ENCODE results near the gene STX2. TPM values are rescaled to one million over a fixed set of nuclear protein-coding genes. Genes with fewer than 3 reads are reported as not detected.
A peak's percentile ranks its signal among the peaks of the same experiment; 100 is the strongest.

STX2 gene
- polyA plus RNA-seq, 2 of the 4 experiments (the other 2 are of a cell fraction), result 26.8 to 51.3 TPM

DNA sequence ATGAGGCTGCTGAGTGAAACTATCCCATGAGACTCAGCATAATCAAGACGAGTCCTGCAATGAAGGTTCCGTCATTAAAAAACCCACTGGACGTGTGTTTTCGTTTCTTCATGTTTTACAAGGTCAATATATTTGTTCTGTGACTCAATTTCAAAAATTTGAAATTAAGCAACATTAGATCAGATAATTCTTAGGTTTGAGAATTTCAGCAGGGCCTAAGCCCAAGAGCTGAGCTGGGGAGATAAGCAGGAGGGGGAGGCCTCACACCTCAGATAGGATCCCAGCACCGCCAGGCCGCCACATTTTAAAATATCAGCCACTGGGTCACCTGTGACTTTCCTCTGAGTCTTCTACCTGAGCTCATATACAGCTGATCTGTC lies 13.3 kb downstream of the STX2 start:
- 84% methylated on average over 6 of the region's 6 CpGs for WGBS (ENCODE audit: missing lambda C conversion rate)
- Histone ChIP-seq H3K4me1 (peaks cover 8% of the 10 kb centered on the region), H3K27ac (peak overlapping the region in 1 of 2 experiments; percentile 13; a peak in 1 of 6 replicates), H3K4me2 (no peak overlapping the region), H3K4me3 (no peak overlapping the region), H3K9me3 (no peaks in the 10 kb centered on the region)
- peak in 1 of 2 experiments; percentile 9; a peak in 1 of 6 replicates for ATAC-seq
- no peak for FAIRE-seq
- no peak for TF ChIP-seq FOSL2 (IDR thresholded peaks at IDR 0.05)
- TF ChIP-seq FOSL2 (CRISPR knock-in tag; IDR thresholded peaks at IDR 0.05), result no peak
- TF ChIP-seq, protein P1, sequence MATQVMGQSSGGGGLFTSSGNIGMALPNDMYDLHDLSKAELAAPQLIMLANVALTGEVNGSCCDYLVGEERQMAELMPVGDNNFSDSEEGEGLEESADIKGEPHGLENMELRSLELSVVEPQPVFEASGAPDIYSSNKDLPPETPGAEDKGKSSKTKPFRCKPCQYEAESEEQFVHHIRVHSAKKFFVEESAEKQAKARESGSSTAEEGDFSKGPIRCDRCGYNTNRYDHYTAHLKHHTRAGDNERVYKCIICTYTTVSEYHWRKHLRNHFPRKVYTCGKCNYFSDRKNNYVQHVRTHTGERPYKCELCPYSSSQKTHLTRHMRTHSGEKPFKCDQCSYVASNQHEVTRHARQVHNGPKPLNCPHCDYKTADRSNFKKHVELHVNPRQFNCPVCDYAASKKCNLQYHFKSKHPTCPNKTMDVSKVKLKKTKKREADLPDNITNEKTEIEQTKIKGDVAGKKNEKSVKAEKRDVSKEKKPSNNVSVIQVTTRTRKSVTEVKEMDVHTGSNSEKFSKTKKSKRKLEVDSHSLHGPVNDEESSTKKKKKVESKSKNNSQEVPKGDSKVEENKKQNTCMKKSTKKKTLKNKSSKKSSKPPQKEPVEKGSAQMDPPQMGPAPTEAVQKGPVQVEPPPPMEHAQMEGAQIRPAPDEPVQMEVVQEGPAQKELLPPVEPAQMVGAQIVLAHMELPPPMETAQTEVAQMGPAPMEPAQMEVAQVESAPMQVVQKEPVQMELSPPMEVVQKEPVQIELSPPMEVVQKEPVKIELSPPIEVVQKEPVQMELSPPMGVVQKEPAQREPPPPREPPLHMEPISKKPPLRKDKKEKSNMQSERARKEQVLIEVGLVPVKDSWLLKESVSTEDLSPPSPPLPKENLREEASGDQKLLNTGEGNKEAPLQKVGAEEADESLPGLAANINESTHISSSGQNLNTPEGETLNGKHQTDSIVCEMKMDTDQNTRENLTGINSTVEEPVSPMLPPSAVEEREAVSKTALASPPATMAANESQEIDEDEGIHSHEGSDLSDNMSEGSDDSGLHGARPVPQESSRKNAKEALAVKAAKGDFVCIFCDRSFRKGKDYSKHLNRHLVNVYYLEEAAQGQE (IDR thresholded peaks at IDR 0.05), result no peak
- no peak for TF ChIP-seq KDM1A (IDR thresholded peaks at IDR 0.05; ENCODE audit: low read depth)
- no peak for TF ChIP-seq CEBPB (IDR thresholded peaks at IDR 0.05)
- no peak for TF ChIP-seq HDAC2 (IDR thresholded peaks at IDR 0.05)
- no peak for TF ChIP-seq NPAS2 (CRISPR knock-in tag; IDR thresholded peaks at IDR 0.05; ENCODE audit: borderline replicate concordance)
- TF ChIP-seq, protein P2, sequence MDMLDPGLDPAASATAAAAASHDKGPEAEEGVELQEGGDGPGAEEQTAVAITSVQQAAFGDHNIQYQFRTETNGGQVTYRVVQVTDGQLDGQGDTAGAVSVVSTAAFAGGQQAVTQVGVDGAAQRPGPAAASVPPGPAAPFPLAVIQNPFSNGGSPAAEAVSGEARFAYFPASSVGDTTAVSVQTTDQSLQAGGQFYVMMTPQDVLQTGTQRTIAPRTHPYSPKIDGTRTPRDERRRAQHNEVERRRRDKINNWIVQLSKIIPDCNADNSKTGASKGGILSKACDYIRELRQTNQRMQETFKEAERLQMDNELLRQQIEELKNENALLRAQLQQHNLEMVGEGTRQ (IDR thresholded peaks at IDR 0.05), result no peak
- TF ChIP-seq POLR2AphosphoS2 (conservative IDR thresholded peaks at IDR 0.05; ENCODE audit: low read length), result no peak
- TF ChIP-seq HOXB13 (CRISPR knock-in tag; IDR thresholded peaks at IDR 0.05; ENCODE audit: low read depth), result no peak
- no peak for TF ChIP-seq MAZ (IDR thresholded peaks at IDR 0.05; ENCODE audit: borderline replicate concordance, low read depth, low read length)
- TF ChIP-seq, protein P3, sequence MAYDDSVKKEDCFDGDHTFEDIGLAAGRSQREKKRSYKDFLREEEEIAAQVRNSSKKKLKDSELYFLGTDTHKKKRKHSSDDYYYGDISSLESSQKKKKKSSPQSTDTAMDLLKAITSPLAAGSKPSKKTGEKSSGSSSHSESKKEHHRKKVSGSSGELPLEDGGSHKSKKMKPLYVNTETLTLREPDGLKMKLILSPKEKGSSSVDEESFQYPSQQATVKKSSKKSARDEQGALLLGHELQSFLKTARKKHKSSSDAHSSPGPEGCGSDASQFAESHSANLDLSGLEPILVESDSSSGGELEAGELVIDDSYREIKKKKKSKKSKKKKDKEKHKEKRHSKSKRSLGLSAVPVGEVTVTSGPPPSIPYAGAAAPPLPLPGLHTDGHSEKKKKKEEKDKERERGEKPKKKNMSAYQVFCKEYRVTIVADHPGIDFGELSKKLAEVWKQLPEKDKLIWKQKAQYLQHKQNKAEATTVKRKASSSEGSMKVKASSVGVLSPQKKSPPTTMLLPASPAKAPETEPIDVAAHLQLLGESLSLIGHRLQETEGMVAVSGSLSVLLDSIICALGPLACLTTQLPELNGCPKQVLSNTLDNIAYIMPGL (CRISPR knock-in tag; IDR thresholded peaks at IDR 0.05; ENCODE audit: borderline replicate concordance), result no peak
- TF ChIP-seq HEYL (CRISPR knock-in tag; IDR thresholded peaks at IDR 0.05), result no peak
- no peak for TF ChIP-seq HOXA7 (CRISPR knock-in tag; IDR thresholded peaks at IDR 0.05)
- no peak for TF ChIP-seq FOSB (CRISPR knock-in tag; IDR thresholded peaks at IDR 0.05)
- TF ChIP-seq KDM5A (IDR thresholded peaks at IDR 0.05), result no peak
- TF ChIP-seq EP300 (IDR thresholded peaks at IDR 0.05), result no peak
- TF ChIP-seq, protein P4, sequence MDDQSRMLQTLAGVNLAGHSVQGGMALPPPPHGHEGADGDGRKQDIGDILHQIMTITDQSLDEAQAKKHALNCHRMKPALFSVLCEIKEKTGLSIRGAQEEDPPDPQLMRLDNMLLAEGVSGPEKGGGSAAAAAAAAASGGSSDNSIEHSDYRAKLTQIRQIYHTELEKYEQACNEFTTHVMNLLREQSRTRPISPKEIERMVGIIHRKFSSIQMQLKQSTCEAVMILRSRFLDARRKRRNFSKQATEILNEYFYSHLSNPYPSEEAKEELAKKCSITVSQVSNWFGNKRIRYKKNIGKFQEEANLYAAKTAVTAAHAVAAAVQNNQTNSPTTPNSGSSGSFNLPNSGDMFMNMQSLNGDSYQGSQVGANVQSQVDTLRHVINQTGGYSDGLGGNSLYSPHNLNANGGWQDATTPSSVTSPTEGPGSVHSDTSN (IDR thresholded peaks at IDR 0.05), result no peak
- no peak for TF ChIP-seq RFX5 (IDR thresholded peaks at IDR 0.05)
- CTCF ChIA-PET, result interaction anchor here (0.7 to 5.6 kb wide), 6 partner anchors 9 to 194 kb away, joined by 3 to 40 read pairs (median 5); no protein-coding TSS in a partner anchor
- no peak for DNase-seq (ENCODE audit: low read depth in 1 of 2, low spot score in 1 of 2)
- POLR2A ChIA-PET, result no interaction called here

GRCh38 chr12:130819681-130820080 lies 19.4 kb downstream of the STX2 start:
- ATAC-seq (no peak), FAIRE-seq (no peak), DNase-seq (ENCODE audit: low read depth in 1 of 2, low spot score in 1 of 2) (no peak)
- WGBS (ENCODE audit: missing lambda C conversion rate), result 93% methylated on average over 12 of the region's 12 CpGs
- Histone ChIP-seq H3K9me3 (no peaks in the 10 kb centered on the region), H3K4me1 (0 out of 3 replicates have a peak, but pooled peaks cover 3% of the 10 kb centered on the region), H3K4me3 (no peak overlapping the region), H3K4me2 (no peak overlapping the region), H3K27ac (no peak overlapping the region)
- POLR2A ChIA-PET, result no interaction called here
- CTCF ChIA-PET, result interaction anchor here (0.7 to 2.5 kb wide), 9 partner anchors 9 to 1839 kb away, joined by 3 to 20 read pairs (median 5); no protein-coding TSS in a partner anchor
- TF ChIP-seq KDM1A (IDR thresholded peaks at IDR 0.05; ENCODE audit: low read depth), result no peak
- no peak for TF ChIP-seq GATA3 (IDR thresholded peaks at IDR 0.05; ENCODE audit: borderline replicate concordance)
- no peak for TF ChIP-seq POLR2AphosphoS2 (conservative IDR thresholded peaks at IDR 0.05; ENCODE audit: low read length)
- TF ChIP-seq CTCF (IDR thresholded peaks at IDR 0.05), result no peak
- no peak for TF ChIP-seq NPAS2 (CRISPR knock-in tag; IDR thresholded peaks at IDR 0.05; ENCODE audit: borderline replicate concordance)
- TF ChIP-seq CHD2 (IDR thresholded peaks at IDR 0.05; ENCODE audit: low read length, partially characterized antibody), result no peak
- TF ChIP-seq, protein P1 (IDR thresholded peaks at IDR 0.05), result no peak
- TF ChIP-seq, protein P2 (IDR thresholded peaks at IDR 0.05), result no peak
- no peak for TF ChIP-seq TFCP2L1 (CRISPR knock-in tag; IDR thresholded peaks at IDR 0.05)

All from A549 (cell line).